Activated effector memory CD4-positive, alpha-beta T cell treated with anti-CD3 and anti-CD28 coated beads, Interleukin-2, amount 50 U/mL, for 16 hours (primary cell): ENCODE measurements around the gene TBC1D8.

Experiments used
- DNase-seq: peaks from one replicate; pipeline ENCODE4 v3.0.0-alpha.2; 2020

The TBC1D8 gene

DNA sequence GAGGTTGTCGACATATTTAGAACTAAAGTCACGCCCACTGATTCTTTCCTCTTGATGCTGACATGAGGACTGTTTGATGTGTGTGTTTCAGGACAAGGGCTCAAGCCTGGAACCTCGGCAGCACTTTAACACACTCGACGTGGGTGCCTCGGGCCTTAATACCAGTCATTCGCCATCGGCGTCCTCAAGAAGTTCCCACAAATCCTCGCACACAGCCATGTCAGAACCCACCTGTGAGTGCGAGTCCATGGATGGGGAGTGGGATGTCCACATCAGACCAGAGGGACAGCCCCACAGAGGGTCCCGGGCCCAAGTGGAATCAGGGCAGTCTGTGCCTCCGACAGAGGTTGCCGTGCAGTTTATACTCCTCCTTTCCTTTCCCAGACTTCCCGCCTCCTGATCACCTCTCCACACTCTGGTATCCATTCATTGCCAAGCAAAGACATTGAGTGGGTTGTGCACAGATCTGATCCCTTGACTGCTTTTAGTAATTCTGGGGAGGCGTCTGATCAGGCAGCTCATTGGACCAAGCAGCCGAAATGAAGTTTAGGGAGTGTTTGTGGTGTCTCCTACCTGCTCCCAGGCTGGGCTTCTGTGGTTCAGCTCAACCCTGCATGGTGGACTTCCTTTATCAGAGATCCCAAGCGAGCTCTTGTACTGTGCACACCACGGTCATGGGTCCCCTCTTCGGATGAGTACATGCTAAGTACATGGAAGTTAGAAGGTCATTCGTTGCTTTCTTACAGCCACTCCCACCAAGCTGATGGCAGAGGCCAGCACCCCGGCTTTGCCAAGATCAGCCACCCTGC is 176.3 kb downstream of the TBC1D8 start:
- DNase-seq = peak; percentile 57

DNA sequence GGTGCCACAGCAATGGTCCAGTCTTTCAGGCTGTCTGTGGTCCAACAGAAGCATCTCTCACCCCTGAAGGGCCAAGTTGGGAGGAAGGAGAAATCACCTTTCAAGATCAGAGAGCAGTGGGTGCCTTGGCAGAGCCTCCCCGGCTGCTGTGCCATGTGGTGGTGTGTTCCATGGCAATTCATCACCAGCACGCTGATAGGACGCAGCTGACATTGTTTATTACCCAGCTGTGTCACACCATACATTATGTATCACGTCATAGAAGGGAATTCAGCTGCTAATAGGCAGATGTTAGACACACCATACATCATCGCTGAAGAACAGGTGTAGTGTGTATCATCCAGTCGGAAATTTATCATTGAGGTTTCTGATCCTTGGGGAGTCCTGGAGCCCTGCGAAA is 178.7 kb downstream of the TBC1D8 start:
- DNase-seq = no peak

- no peak for DNase-seq
These were observed 180.0 kb downstream of the TBC1D8 start for GRCh38 chr2:100971221-100971620.

DNA sequence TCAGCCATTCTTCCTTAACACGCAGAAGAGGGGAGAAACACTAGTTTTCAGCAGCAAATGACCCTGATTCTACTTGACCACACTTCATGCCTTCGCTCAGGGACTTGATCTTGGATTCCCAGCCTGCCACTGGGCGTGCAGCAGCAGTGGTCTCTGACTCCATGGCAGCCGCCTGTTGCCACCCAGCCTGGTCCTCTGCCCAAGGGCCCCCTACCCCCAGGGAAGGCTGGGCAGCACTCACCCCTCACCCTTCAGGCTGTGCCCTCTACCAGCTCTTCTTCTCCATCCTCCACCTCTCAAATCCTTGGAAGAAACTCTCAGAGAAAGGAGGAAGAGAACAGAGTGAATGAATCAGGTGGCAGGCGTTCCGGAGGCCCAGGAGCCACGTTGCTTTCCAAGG is 181.2 kb downstream of the TBC1D8 start:
- DNase-seq = no peak

GRCh38 chr2:100968146-100969145 is 182.7 kb downstream of the TBC1D8 start:
- DNase-seq = no peak

DNA sequence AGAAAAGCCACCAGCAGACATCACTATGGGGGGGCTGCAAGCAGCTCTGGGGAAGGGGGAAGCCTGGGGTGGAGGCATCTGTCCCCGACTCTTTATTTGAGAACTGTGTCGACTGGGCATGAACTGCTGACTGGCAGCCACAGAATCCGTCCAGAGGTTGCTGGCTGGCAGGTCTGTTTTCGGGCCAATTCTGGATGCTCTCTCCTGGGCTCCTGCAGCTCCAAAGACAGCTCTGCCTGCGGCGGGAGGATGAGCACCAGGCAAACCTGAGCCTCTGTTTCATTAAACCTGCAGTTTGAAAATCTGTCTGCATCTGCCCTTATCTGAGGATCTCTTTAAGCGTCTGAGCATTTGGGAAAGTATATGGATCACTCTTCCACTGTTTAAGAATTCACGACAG is 183.5 kb downstream of the TBC1D8 start:
- no peak for DNase-seq

GRCh38 chr2:100965596-100965995 is 185.6 kb downstream of the TBC1D8 start:
- no peak for DNase-seq

DNA sequence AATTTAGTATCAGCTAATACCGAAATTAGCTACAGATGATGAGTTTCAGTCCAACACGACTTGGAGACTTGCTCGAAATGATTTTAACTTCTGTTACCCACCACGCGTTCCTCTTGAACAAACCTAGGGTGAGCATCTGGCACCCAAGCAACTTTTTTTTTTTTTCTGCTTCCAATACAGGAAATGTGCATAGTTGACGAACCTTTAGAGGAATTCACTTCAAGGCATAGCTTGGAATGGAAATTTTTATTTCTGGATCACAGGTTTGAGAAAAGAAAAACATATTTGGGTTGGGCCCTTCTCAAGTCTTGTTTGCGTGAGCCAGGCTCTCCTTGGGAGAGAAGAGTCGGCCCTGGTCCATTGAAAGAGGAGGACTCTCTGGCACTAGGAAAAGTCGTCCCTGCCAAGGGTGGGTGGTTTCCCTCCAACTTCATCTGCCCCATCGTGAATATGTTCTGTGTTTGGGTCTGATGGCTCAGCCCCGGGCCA is 186.5 kb downstream of the TBC1D8 start:
- no peak for DNase-seq

GRCh38 chr2:100964222-100964621 is 187.0 kb downstream of the TBC1D8 start:
- DNase-seq = peak; percentile 58

- DNase-seq = peak; percentile 39
These were observed 188.2 kb downstream of the TBC1D8 start for GRCh38 chr2:100963026-100963375.

DNA sequence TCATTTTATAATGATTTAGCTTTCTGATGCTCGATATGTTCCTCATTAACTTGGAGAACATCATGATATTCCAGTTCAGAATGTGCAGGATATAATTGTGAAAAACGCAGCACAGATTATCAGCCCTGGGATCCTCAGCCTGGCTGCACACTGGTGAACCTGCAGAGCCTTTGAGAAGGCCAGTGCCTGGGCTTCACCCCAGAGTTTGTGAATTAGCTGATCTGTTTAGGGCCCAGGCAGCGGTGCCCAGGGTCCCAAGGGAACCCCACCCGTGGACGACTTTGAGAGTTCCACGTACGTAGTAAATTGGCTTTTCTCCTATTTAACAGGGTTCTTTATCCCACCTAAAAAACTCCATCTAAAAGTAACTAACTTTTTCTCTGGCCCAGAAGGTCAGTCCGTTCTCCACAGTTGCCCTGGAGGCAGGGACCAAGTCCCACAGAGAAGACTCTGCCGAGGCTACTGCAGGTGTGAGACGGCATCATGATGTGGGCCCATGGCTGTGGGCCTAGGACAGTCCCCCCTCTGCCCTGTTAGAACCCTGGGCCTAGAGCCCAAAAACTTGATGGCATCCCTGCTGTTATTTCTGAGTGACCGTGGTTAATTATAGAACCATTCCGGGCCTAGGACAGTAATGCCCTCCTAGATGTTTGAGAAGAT is 188.7 kb downstream of the TBC1D8 start:
- DNase-seq = peak; percentile 17

DNA sequence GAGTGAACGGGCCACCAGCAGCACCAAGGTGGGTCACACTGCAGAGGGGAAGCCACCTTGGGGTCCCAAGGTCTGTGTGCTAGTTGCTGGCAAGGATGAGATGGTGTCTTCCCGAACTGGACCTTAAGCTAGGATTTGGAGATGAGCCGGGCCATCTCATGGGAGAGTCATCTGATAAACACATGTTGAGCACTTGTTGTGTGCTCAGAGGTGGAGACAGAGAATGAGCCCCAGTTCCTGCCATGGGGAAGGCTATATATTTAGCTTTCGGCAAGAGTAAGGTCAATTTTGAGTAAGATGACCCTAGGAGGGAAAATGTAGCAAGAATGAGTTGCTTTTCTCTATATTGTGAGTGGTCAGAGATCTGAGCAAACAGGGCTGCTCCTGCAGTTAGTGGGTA is 190.5 kb downstream of the TBC1D8 start:
- DNase-seq = no peak

DNA sequence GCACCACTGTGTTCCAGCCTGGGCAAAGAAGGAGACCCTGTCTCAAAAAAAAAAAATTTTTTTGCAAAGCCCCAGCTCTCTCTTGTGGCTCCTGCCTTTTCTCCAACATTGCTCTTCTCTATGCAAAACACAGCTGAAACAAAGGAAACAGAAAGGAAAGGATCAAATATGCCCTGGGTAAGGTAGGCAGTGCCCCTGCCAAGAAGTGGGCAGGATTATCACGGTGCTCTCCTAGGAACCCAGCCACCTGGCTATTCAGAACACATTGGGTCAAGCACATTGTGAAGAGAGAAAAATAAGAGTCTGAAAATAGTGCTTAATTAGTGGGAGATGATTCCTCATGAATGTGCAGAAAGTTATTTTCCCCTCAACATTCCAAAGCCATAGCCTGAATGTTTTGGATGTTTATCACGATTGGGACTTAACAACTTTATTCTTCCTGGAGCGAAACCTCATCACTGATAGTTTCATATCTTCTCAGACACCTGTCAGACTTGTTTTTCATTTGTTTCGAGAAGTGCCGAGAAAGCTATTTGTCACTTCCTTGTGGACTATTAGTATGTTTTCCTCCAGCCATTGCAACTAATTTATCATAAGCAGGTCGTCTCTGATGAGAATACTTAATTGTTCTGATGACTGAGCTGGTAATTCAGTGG is 191.8 kb downstream of the TBC1D8 start:
- no peak for DNase-seq

GRCh38 chr2:100957996-100958653 is 193.1 kb downstream of the TBC1D8 start:
- DNase-seq = no peak
